Measurements from ENCODE around the gene GPC3. TPM values are rescaled to one million over a fixed set of nuclear protein-coding genes. Genes with fewer than 3 reads are reported as not detected.

Gene GPC3
- total RNA-seq, 1 donor from 2014 or later = 628 TPM

- no peaks in the 10 kb centered on the region for H3K9me3 Mint-ChIP-seq
- no peaks in the 10 kb centered on the region for H3K36me3 Mint-ChIP-seq
- peak overlapping the region; percentile 56 for H3K4me3 Mint-ChIP-seq
- DNase-seq (ENCODE audit: extremely low spot score, unreplicated experiment) = no peak
- H3K4me1 Mint-ChIP-seq (ENCODE audit: unreplicated experiment) = peaks cover 57% of the 10 kb centered on the region
- peak overlapping the region; percentile 24 for H3K27ac Mint-ChIP-seq
- H3K27me3 Mint-ChIP-seq = peaks cover 8% of the 10 kb centered on the region
- no peak for TF ChIP-seq CTCF (conservative IDR thresholded peaks at IDR 0.05)
Observed at GRCh38 chrX:134000260-134001245, 15.2 kb upstream of the GPC3 start.

GRCh38 chrX:133999031-133999705 is 13.8 kb upstream of the GPC3 start:
- no peaks in the 10 kb centered on the region for H3K9me3 Mint-ChIP-seq

GRCh38 chrX:133995759-133996158 is 10.4 kb upstream of the GPC3 start:
- H3K4me1 Mint-ChIP-seq (ENCODE audit: unreplicated experiment) = peaks cover 49% of the 10 kb centered on the region
- H3K36me3 Mint-ChIP-seq = no peaks in the 10 kb centered on the region
- H3K4me3 Mint-ChIP-seq = no peak overlapping the region
- H3K27ac Mint-ChIP-seq = no peak overlapping the region
- no peak for DNase-seq (ENCODE audit: extremely low spot score, unreplicated experiment)
- no peaks in the 10 kb centered on the region for H3K9me3 Mint-ChIP-seq
- no peak for TF ChIP-seq CTCF (conservative IDR thresholded peaks at IDR 0.05)
- peaks cover 9% of the 10 kb centered on the region for H3K27me3 Mint-ChIP-seq

More at GRCh38 chrX:133999031-133999705, 13.8 kb upstream of the GPC3 start:
- Mint-ChIP-seq H3K4me3 (peak overlapping the region; percentile 74), H3K27ac (peak overlapping the region; percentile 70), H3K27me3 (peaks cover 11% of the 10 kb centered on the region), H3K4me1 (ENCODE audit: unreplicated experiment) (peaks cover 56% of the 10 kb centered on the region), H3K36me3 (no peaks in the 10 kb centered on the region)
- no peak for TF ChIP-seq CTCF (conservative IDR thresholded peaks at IDR 0.05)
- no peak for DNase-seq (ENCODE audit: extremely low spot score, unreplicated experiment)

- Mint-ChIP-seq H3K27ac (no peak overlapping the region), H3K36me3 (no peaks in the 10 kb centered on the region), H3K4me1 (ENCODE audit: unreplicated experiment) (peaks cover 58% of the 10 kb centered on the region), H3K9me3 (no peaks in the 10 kb centered on the region), H3K4me3 (no peak overlapping the region), H3K27me3 (peaks cover 12% of the 10 kb centered on the region)
- TF ChIP-seq CTCF (conservative IDR thresholded peaks at IDR 0.05) = no peak
- DNase-seq (ENCODE audit: extremely low spot score, unreplicated experiment) = no peak
Observed at GRCh38 chrX:133994576-133994975, 9.2 kb upstream of the GPC3 start.

- Mint-ChIP-seq H3K36me3 (no peaks in the 10 kb centered on the region), H3K4me1 (ENCODE audit: unreplicated experiment) (peaks cover 51% of the 10 kb centered on the region), H3K9me3 (no peaks in the 10 kb centered on the region), H3K27me3 (peaks cover 12% of the 10 kb centered on the region), H3K27ac (peak overlapping the region; percentile 1), H3K4me3 (peak overlapping the region; percentile 16)
- DNase-seq (ENCODE audit: extremely low spot score, unreplicated experiment) = no peak
- no peak for TF ChIP-seq CTCF (conservative IDR thresholded peaks at IDR 0.05)
Observed at GRCh38 chrX:133992882-133993281, 7.5 kb upstream of the GPC3 start.

Data from type B pancreatic cell (in vitro differentiated cells).